Prostate gland (tissue), 2 donors: ENCODE measurements around the gene SLIT3. TPM values are rescaled to one million over a fixed set of nuclear protein-coding genes. Genes with fewer than 3 reads are reported as not detected.

Experiments
- DNase-seq: peaks from one replicate; pipeline ENCODE4 v3.0.0-alpha.2; 2019; ENCODE audit warnings: low spot score
- H3K27ac ChIP-seq, 2 donors: fragments of 200-600 bp; sonication (generic); 2 replicates each; pipeline ENCODE4 v1.5.1; 2017 to 2019
- H3K27me3 ChIP-seq: fragments of 200-600 bp; sonication (generic); replicated peaks from 2 replicates; pipeline ENCODE4 v1.5.1; 2019; ENCODE audit not compliant: insufficient read depth
- H3K36me3 ChIP-seq, 2 donors: fragments of 200-600 bp; sonication (generic); 1 replicate in 1 of 2; 2 replicates in 1 of 2; pipeline versions ENCODE4 v1.5.1 to v1.8.1; 2017 to 2019
- H3K4me1 ChIP-seq: fragments of 200-600 bp; sonication (generic); replicated peaks from 2 replicates; pipeline ENCODE4 v1.5.1; 2019
- H3K4me3 ChIP-seq, 2 donors: fragments of 200-600 bp; sonication (generic); 2 replicates each; pipeline ENCODE4 v1.5.1; 2017 to 2019
- H3K9me3 ChIP-seq: fragments of 200-600 bp; sonication (generic); 2 replicates; pipeline ENCODE4 v1.5.1; 2017
- POLR2A ChIP-seq: fragments of 450-650 bp; IDR thresholded peaks from one replicate; pipeline ENCODE4 v1.6.1; 2016; ENCODE audit warnings: antibody characterized with exemption, mild to moderate bottlenecking
- POLR2AphosphoS5 ChIP-seq: sonication (generic); formaldehyde crosslinking; IDR thresholded peaks from one replicate; pipeline ENCODE4 v1.6.1; 2017; ENCODE audit warnings: antibody characterized with exemption
- WGBS: methylation state at CpG from one replicate; pipeline ENCODE4 v1.1.5; 2018; 5-methylcytosine and 5-hydroxymethylcytosine counted together
- intact Hi-C: fragments of 100-400 bp; cut with DNase I; formaldehyde crosslinking; loops from one replicate; pipeline ENCODE4 v1.14.2; 2022
- total RNA-seq, 2 donors: library from RNA; depleted of rRNA; stranded (reverse); fragments of >200 nt; gene quantifications; one replicate each; pipeline ENCODE4 v1.1.0, GENCODE V29; 2016
- TF ChIP-seq, protein P1 (sequence below), 4 experiments: fragments of 200-600 bp in 2 of 4; fragments of 450-650 bp in 2 of 4; sonication (generic) in 2 of 4; IDR thresholded peaks; 1 replicate in 3 of 4; 2 replicates in 1 of 4; pipeline ENCODE4 v1.5.1; 2016 to 2019; ENCODE audit warnings: antibody characterized with exemption in 4 of 4, mild to moderate bottlenecking in 2 of 4, moderate library complexity in 2 of 4

The SLIT3 gene
- total RNA-seq, 2 donors from 2014 or later: 8.3 TPM

DNA sequence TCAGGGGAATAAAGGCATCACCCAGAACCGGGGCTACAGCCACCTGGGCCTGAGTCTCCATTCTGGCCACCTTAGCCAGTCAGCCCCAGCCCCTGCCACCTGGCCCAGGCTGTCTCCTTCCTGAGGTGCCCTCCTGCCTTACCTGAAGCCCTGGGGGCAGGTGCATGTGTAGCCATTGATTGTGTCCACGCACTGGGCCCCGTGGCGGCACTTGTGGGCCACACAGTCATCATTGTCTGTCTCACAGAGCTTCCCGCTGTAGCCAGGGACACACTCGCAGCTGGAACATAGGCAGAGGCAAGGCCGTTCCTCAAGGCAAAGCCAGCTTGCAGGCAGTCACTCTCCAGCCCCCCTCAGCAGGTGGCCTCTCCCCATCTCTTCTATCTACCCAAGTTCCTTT is 614.1 kb downstream of the SLIT3 start:
- H3K4me3 ChIP-seq: no peak overlapping the region
- H3K4me1 ChIP-seq: no peaks in the 10 kb centered on the region
- H3K27me3 ChIP-seq: no peaks in the 10 kb centered on the region
- TF ChIP-seq POLR2A: no peak
- no peak for TF ChIP-seq POLR2AphosphoS5
- TF ChIP-seq, protein P1, sequence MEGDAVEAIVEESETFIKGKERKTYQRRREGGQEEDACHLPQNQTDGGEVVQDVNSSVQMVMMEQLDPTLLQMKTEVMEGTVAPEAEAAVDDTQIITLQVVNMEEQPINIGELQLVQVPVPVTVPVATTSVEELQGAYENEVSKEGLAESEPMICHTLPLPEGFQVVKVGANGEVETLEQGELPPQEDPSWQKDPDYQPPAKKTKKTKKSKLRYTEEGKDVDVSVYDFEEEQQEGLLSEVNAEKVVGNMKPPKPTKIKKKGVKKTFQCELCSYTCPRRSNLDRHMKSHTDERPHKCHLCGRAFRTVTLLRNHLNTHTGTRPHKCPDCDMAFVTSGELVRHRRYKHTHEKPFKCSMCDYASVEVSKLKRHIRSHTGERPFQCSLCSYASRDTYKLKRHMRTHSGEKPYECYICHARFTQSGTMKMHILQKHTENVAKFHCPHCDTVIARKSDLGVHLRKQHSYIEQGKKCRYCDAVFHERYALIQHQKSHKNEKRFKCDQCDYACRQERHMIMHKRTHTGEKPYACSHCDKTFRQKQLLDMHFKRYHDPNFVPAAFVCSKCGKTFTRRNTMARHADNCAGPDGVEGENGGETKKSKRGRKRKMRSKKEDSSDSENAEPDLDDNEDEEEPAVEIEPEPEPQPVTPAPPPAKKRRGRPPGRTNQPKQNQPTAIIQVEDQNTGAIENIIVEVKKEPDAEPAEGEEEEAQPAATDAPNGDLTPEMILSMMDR (IDR thresholded peaks at IDR 0.05): no peak
- no peaks in the 10 kb centered on the region for H3K9me3 ChIP-seq
- H3K36me3 ChIP-seq: no peaks in the 10 kb centered on the region
- WGBS: 96% methylated on average over 7 of the region's 7 CpGs
- no peak for DNase-seq
- no peak overlapping the region for H3K27ac ChIP-seq
- intact Hi-C loops: no loop called here

GRCh38 chr5:168685566-168685965 is 615.4 kb downstream of the SLIT3 start:
- Histone ChIP-seq H3K9me3 (no peaks in the 10 kb centered on the region), H3K4me3 (no peak overlapping the region), H3K27ac (no peak overlapping the region), H3K4me1 (no peaks in the 10 kb centered on the region), H3K27me3 (no peaks in the 10 kb centered on the region), H3K36me3 (no peaks in the 10 kb centered on the region)
- DNase-seq: no peak
- TF ChIP-seq POLR2A (no peak), POLR2AphosphoS5 (no peak)
- TF ChIP-seq, protein P1 (IDR thresholded peaks at IDR 0.05): no peak
- 94% methylated on average over 13 of the region's 13 CpGs for WGBS
- intact Hi-C loops: no loop called here

DNA sequence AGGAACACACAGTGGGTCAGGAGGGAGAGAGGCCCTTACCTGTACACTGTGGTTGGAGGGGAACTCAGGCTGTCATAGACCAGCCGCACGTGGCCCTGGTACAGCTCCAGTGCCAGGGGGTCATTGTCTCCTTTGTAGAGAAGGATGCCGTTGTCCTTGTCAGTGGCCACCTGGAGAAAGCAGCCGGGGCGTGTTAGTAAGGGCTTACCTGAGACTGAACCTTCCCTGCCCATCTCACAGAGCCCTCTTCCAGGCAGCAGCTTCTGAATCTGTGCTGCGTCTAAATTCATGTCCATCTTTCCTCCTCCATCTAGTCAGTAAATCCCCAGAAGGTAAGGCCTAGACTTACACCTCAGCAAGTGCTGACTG is 617.0 kb downstream of the SLIT3 start:
- H3K27ac ChIP-seq: no peak overlapping the region
- no peaks in the 10 kb centered on the region for H3K9me3 ChIP-seq
- no peaks in the 10 kb centered on the region for H3K36me3 ChIP-seq
- H3K4me1 ChIP-seq: no peaks in the 10 kb centered on the region
- WGBS: 95% methylated on average over 6 of the region's 6 CpGs
- no peak overlapping the region for H3K4me3 ChIP-seq
- no peaks in the 10 kb centered on the region for H3K27me3 ChIP-seq
- TF ChIP-seq, protein P1 (IDR thresholded peaks at IDR 0.05): no peak
- DNase-seq: no peak
- intact Hi-C loops: no loop called here

- no peaks in the 10 kb centered on the region for H3K9me3 ChIP-seq
- no peaks in the 10 kb centered on the region for H3K4me1 ChIP-seq
- no peak overlapping the region for H3K4me3 ChIP-seq
- no peak overlapping the region for H3K27ac ChIP-seq
- no peaks in the 10 kb centered on the region for H3K36me3 ChIP-seq
- TF ChIP-seq, protein P1 (IDR thresholded peaks at IDR 0.05): no peak
- TF ChIP-seq POLR2A: no peak
- TF ChIP-seq POLR2AphosphoS5: no peak
- no peaks in the 10 kb centered on the region for H3K27me3 ChIP-seq
- intact Hi-C loops: no loop called here
- no peak for DNase-seq
- 67% methylated on average over 15 of the region's 15 CpGs for WGBS
Observed at GRCh38 chr5:168683247-168683926, 617.6 kb downstream of the SLIT3 start.

DNA sequence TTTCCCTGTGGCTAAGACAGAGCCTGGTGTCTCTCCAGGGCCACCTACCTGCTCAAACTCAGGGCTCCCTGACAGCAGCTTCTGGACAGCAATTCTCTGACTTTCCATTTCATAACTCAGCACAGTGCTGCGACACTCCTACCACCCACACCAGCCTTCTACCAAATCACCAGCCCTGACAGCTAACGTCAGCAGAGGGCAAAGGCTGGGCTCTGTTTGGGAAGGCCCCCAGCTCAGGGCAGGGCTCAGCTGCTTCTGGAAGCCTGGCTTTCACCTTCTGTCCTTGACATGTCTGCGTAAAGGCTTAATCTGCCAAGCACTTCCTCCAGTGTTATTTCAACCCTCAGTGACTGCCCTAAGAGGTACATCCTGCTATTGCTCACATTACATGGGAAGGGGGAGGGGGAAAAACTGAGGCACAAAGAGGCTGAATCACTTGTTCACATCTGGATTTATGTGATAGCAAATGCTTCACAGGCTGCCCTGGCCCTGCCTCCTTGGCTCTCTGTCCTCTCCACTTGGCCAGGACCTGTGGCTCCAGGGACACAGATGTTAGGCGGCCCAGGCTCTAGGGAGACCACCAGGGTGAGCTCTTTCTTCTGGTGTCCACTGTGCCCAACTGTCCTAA is 619.3 kb downstream of the SLIT3 start:
- H3K27ac ChIP-seq: no peak overlapping the region
- no peaks in the 10 kb centered on the region for H3K36me3 ChIP-seq
- H3K4me1 ChIP-seq: no peaks in the 10 kb centered on the region
- no peak for DNase-seq
- H3K4me3 ChIP-seq: no peak overlapping the region
- H3K9me3 ChIP-seq: no peaks in the 10 kb centered on the region
- intact Hi-C loops: no loop called here
- 79% methylated on average over 4 of the region's 4 CpGs for WGBS
- TF ChIP-seq POLR2AphosphoS5: no peak
- H3K27me3 ChIP-seq: no peaks in the 10 kb centered on the region
